ENCODE data around the gene SBF1.

Gene SBF1

GRCh38 chr22:50519151-50519550, 44.3 kb upstream of the SBF1 start:
- ATAC-seq, result no peak
- no peak for TF ChIP-seq ISL1 (CRISPR knock-in tag; IDR thresholded peaks at IDR 0.05)
- TF ChIP-seq SNAI2 (CRISPR knock-in tag; IDR thresholded peaks at IDR 0.05), result no peak
- TF ChIP-seq CREB5 (CRISPR knock-in tag; IDR thresholded peaks at IDR 0.05; ENCODE audit: low read depth), result no peak
- TF ChIP-seq RARB (CRISPR knock-in tag; IDR thresholded peaks at IDR 0.05), result no peak
- TF ChIP-seq ZFP3 (CRISPR knock-in tag; IDR thresholded peaks at IDR 0.05), result no peak
- no peak for TF ChIP-seq ZNF8 (CRISPR knock-in tag; IDR thresholded peaks at IDR 0.05)
- TF ChIP-seq OSR1 (CRISPR knock-in tag; IDR thresholded peaks at IDR 0.05), result no peak
- no peak for TF ChIP-seq ZNF70 (CRISPR knock-in tag; IDR thresholded peaks at IDR 0.05)
- TF ChIP-seq CSRNP3 (CRISPR knock-in tag; IDR thresholded peaks at IDR 0.05), result no peak
- no peak for TF ChIP-seq ZFP30 (CRISPR knock-in tag; IDR thresholded peaks at IDR 0.05)
- no peak for TF ChIP-seq ZNF565 (CRISPR knock-in tag; conservative IDR thresholded peaks at IDR 0.05; ENCODE audit: low read depth)
- TF ChIP-seq ARNTL (CRISPR knock-in tag; IDR thresholded peaks at IDR 0.05; ENCODE audit: borderline replicate concordance, low read depth), result no peak
- TF ChIP-seq PATZ1 (CRISPR knock-in tag; IDR thresholded peaks at IDR 0.05; ENCODE audit: borderline replicate concordance), result no peak
- TF ChIP-seq TSHZ2 (CRISPR knock-in tag; IDR thresholded peaks at IDR 0.05), result no peak
- TF ChIP-seq CSDC2 (CRISPR knock-in tag; IDR thresholded peaks at IDR 0.05), result no peak

GRCh38 chr22:50518606-50519005, 43.8 kb upstream of the SBF1 start:
- no peak for ATAC-seq
- no peak for TF ChIP-seq TCF4 (CRISPR knock-in tag; IDR thresholded peaks at IDR 0.05; ENCODE audit: borderline replicate concordance)
- no peak for TF ChIP-seq PATZ1 (CRISPR knock-in tag; IDR thresholded peaks at IDR 0.05; ENCODE audit: borderline replicate concordance)
- TF ChIP-seq ZC3H10 (CRISPR knock-in tag; IDR thresholded peaks at IDR 0.05), result no peak
- TF ChIP-seq POU6F1 (CRISPR knock-in tag; IDR thresholded peaks at IDR 0.05; ENCODE audit: borderline replicate concordance, low read depth), result no peak
- no peak for TF ChIP-seq SNAI2 (CRISPR knock-in tag; IDR thresholded peaks at IDR 0.05)
- no peak for TF ChIP-seq CREB5 (CRISPR knock-in tag; IDR thresholded peaks at IDR 0.05; ENCODE audit: low read depth)
- no peak for TF ChIP-seq ZFP3 (CRISPR knock-in tag; IDR thresholded peaks at IDR 0.05)
- TF ChIP-seq OSR1 (CRISPR knock-in tag; IDR thresholded peaks at IDR 0.05), result no peak
- TF ChIP-seq TOX (CRISPR knock-in tag; IDR thresholded peaks at IDR 0.05; ENCODE audit: borderline replicate concordance), result no peak
- no peak for TF ChIP-seq ZFP30 (CRISPR knock-in tag; IDR thresholded peaks at IDR 0.05)
- no peak for TF ChIP-seq TSHZ2 (CRISPR knock-in tag; IDR thresholded peaks at IDR 0.05)
- no peak for TF ChIP-seq BACH2 (CRISPR knock-in tag; IDR thresholded peaks at IDR 0.05; ENCODE audit: borderline replicate concordance)
- no peak for TF ChIP-seq CSDC2 (CRISPR knock-in tag; IDR thresholded peaks at IDR 0.05)

All from SK-N-SH treated with all-trans-retinoic acid at 6 μM for 48 hours (cell line).